Testis (tissue), 2 donors: ENCODE measurements around the gene MRPL52.

ENCODE experiments used
- CTCF ChIP-seq, 3 experiments: fragments of 450-650 bp in 2 of 3; fragments of 200-600 bp in 1 of 3; sonication (generic) in 1 of 3; IDR thresholded peaks; one replicate each; pipeline ENCODE4 v1.5.1; 2016 to 2019; ENCODE audit warnings: antibody characterized with exemption in 3 of 3, mild to moderate bottlenecking in 2 of 3, moderate library complexity in 1 of 3
- POLR2A ChIP-seq: fragments of 450-650 bp; IDR thresholded peaks from one replicate; pipeline ENCODE4 v1.6.1; 2017; ENCODE audit warnings: antibody characterized with exemption, mild to moderate bottlenecking, moderate library complexity

- TF ChIP-seq CTCF (IDR thresholded peaks at IDR 0.05) (no peak), POLR2A (no peak)
These were observed 33.5 kb upstream of the MRPL52 start for GRCh38 chr14:22796087-22796707.
